Measurements from ENCODE around the gene NEURL1. TPM values are rescaled to one million over a fixed set of nuclear protein-coding genes. Genes with fewer than 3 reads are reported as not detected.

NEURL1 gene
- total RNA-seq, 1 donor: not detected

- H3K79me2 ChIP-seq (ENCODE audit: insufficient read depth, low read length): no peaks in the 10 kb centered on the region
- TF ChIP-seq, protein P1, sequence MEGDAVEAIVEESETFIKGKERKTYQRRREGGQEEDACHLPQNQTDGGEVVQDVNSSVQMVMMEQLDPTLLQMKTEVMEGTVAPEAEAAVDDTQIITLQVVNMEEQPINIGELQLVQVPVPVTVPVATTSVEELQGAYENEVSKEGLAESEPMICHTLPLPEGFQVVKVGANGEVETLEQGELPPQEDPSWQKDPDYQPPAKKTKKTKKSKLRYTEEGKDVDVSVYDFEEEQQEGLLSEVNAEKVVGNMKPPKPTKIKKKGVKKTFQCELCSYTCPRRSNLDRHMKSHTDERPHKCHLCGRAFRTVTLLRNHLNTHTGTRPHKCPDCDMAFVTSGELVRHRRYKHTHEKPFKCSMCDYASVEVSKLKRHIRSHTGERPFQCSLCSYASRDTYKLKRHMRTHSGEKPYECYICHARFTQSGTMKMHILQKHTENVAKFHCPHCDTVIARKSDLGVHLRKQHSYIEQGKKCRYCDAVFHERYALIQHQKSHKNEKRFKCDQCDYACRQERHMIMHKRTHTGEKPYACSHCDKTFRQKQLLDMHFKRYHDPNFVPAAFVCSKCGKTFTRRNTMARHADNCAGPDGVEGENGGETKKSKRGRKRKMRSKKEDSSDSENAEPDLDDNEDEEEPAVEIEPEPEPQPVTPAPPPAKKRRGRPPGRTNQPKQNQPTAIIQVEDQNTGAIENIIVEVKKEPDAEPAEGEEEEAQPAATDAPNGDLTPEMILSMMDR (IDR thresholded peaks at IDR 0.05; ENCODE audit: extremely low read depth, low read depth, low read length): no peak
- H3K4me2 ChIP-seq (ENCODE audit: insufficient read depth, low read length): no peak overlapping the region
Observed at GRCh38 chr10:103543617-103544525, 50.4 kb downstream of the NEURL1 start.

GRCh38 chr10:103544657-103545310 is 51.3 kb downstream of the NEURL1 start:
- H3K4me1 ChIP-seq (ENCODE audit: insufficient read depth, low read length): peaks cover 6% of the 10 kb centered on the region
- peaks cover 28% of the 10 kb centered on the region for H3K27me3 ChIP-seq (ENCODE audit: insufficient read depth, low read length)
- no peak overlapping the region for H2AFZ ChIP-seq (ENCODE audit: low read length)
- H3K79me2 ChIP-seq (ENCODE audit: insufficient read depth, low read length): no peaks in the 10 kb centered on the region
- no peaks in the 10 kb centered on the region for H3K36me3 ChIP-seq (ENCODE audit: insufficient read depth, low read length)
- no peak overlapping the region for H3K27ac ChIP-seq (ENCODE audit: low read depth, low read length)
- no peaks in the 10 kb centered on the region for H3K9me3 ChIP-seq (ENCODE audit: low read depth, low read length)
- H3K4me3 ChIP-seq (ENCODE audit: insufficient read depth, low read length): no peak overlapping the region
- H4K20me1 ChIP-seq (ENCODE audit: insufficient read depth, low read length): no peaks in the 10 kb centered on the region
- no peak for DNase-seq (ENCODE audit: insufficient read length, low spot score, missing footprints)
- H3K4me2 ChIP-seq (ENCODE audit: insufficient read depth, low read length): no peak overlapping the region
- TF ChIP-seq, protein P1 (IDR thresholded peaks at IDR 0.05; ENCODE audit: extremely low read depth, low read depth, low read length): no peak

More at GRCh38 chr10:103543617-103544525, 50.4 kb downstream of the NEURL1 start:
- Histone ChIP-seq H3K36me3 (ENCODE audit: insufficient read depth, low read length) (no peaks in the 10 kb centered on the region), H3K27ac (ENCODE audit: low read depth, low read length) (no peak overlapping the region), H3K4me3 (ENCODE audit: insufficient read depth, low read length) (no peak overlapping the region), H3K4me1 (ENCODE audit: insufficient read depth, low read length) (peaks cover 6% of the 10 kb centered on the region), H2AFZ (ENCODE audit: low read length) (no peak overlapping the region), H3K9me3 (ENCODE audit: low read depth, low read length) (no peaks in the 10 kb centered on the region), H4K20me1 (ENCODE audit: insufficient read depth, low read length) (no peaks in the 10 kb centered on the region), H3K27me3 (ENCODE audit: insufficient read depth, low read length) (peaks cover 36% of the 10 kb centered on the region)
- DNase-seq (ENCODE audit: insufficient read length, low spot score, missing footprints): no peak

GRCh38 chr10:103545366-103545765 is 51.9 kb downstream of the NEURL1 start:
- Histone ChIP-seq H3K4me3 (ENCODE audit: insufficient read depth, low read length) (no peak overlapping the region), H3K27ac (ENCODE audit: low read depth, low read length) (no peak overlapping the region), H3K4me2 (ENCODE audit: insufficient read depth, low read length) (no peak overlapping the region), H3K36me3 (ENCODE audit: insufficient read depth, low read length) (no peaks in the 10 kb centered on the region), H4K20me1 (ENCODE audit: insufficient read depth, low read length) (no peaks in the 10 kb centered on the region), H3K27me3 (ENCODE audit: insufficient read depth, low read length) (peaks cover 30% of the 10 kb centered on the region), H2AFZ (ENCODE audit: low read length) (no peak overlapping the region), H3K79me2 (ENCODE audit: insufficient read depth, low read length) (no peaks in the 10 kb centered on the region), H3K4me1 (ENCODE audit: insufficient read depth, low read length) (peaks cover 6% of the 10 kb centered on the region), H3K9me3 (ENCODE audit: low read depth, low read length) (no peaks in the 10 kb centered on the region)
- no peak for DNase-seq (ENCODE audit: insufficient read length, low spot score, missing footprints)
- TF ChIP-seq, protein P1 (IDR thresholded peaks at IDR 0.05; ENCODE audit: extremely low read depth, low read depth, low read length): no peak

DNA sequence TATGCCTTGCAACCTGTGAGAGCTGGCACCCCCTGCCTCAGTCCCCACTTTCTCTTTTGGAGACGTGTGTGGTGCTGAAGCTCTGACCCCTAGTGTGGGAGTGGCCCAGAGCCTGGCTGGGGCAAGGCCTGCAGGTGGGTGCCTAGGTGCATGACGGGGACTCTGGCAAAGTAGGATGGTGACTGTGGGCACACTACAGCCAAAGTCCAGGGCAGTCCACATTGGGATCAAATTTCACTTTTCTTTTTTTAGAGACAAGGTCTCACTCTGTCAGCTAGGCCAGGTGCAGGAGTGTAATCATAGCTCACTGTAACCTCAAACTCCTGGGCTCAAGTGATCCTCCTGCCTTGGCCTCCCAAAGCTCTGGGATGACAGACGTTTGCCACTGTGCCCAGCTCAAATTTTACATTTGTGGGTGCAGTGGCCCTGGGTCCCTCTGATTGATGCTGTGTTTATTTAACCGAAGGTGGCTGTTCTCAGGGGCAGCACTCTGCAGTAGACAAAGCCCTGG is 52.3 kb downstream of the NEURL1 start:
- H2AFZ ChIP-seq (ENCODE audit: low read length): no peak overlapping the region
- no peak overlapping the region for H3K4me2 ChIP-seq (ENCODE audit: insufficient read depth, low read length)
- peaks cover under 1% of the 10 kb centered on the region for H3K9me3 ChIP-seq (ENCODE audit: low read depth, low read length)
- H3K79me2 ChIP-seq (ENCODE audit: insufficient read depth, low read length): no peaks in the 10 kb centered on the region
- no peaks in the 10 kb centered on the region for H4K20me1 ChIP-seq (ENCODE audit: insufficient read depth, low read length)
- H3K27ac ChIP-seq (ENCODE audit: low read depth, low read length): no peak overlapping the region
- TF ChIP-seq, protein P1 (IDR thresholded peaks at IDR 0.05; ENCODE audit: extremely low read depth, low read depth, low read length): no peak
- no peak overlapping the region for H3K4me3 ChIP-seq (ENCODE audit: insufficient read depth, low read length)
- H3K4me1 ChIP-seq (ENCODE audit: insufficient read depth, low read length): peaks cover 6% of the 10 kb centered on the region
- DNase-seq (ENCODE audit: insufficient read length, low spot score, missing footprints): no peak
- H3K27me3 ChIP-seq (ENCODE audit: insufficient read depth, low read length): peaks cover 28% of the 10 kb centered on the region
- H3K36me3 ChIP-seq (ENCODE audit: insufficient read depth, low read length): no peaks in the 10 kb centered on the region

Measured in osteoblast (primary cell).